GM23338 (cell line): Measurements from ENCODE around the gene RAB3B. TPM values are rescaled to one million over a fixed set of nuclear protein-coding genes. Genes with fewer than 3 reads are reported as not detected.
"Not testable (repeated sequence)": the region's sequence is repeated elsewhere in the genome, so short reads cannot be mapped to it uniquely, and the experiment has no call there.

Source experiments
- ATAC-seq: fragments of 200-7000 bp; cut with Tn5 transposase; 3 replicates; pipeline ENCODE4 v1.9.1; 2020
- DNase-seq: peaks from one replicate; pipeline ENCODE4 v3.0.0-alpha.2; 2015; ENCODE audit warnings: low spot score
- H2AFZ ChIP-seq: fragments of 200-600 bp; sonication (generic); 2 replicates; pipeline ENCODE4 v1.8.0; 2016; ENCODE audit warnings: antibody characterized with exemption, mild to moderate bottlenecking, moderate library complexity
- H3F3A ChIP-seq: fragments of 200-600 bp; sonication (generic); replicated peaks from 2 replicates; pipeline ENCODE4 v1.8.0; 2017; ENCODE audit warnings: antibody characterized with exemption, mixed run types, low read depth
- H3K27ac ChIP-seq: fragments of 200-600 bp; sonication (generic); 2 replicates; pipeline ENCODE4 v1.6.1; 2016; ENCODE audit warnings: low read depth
- H3K27me3 ChIP-seq: fragments of 200-600 bp; sonication (generic); 2 replicates; pipeline ENCODE4 v1.8.0; 2016; ENCODE audit warnings: mild to moderate bottlenecking, mixed run types, moderate library complexity; ENCODE audit not compliant: insufficient read depth
- H3K36me3 ChIP-seq: fragments of 200-600 bp; sonication (generic); 2 replicates; pipeline ENCODE4 v1.8.0; 2016; ENCODE audit warnings: mild to moderate bottlenecking; ENCODE audit not compliant: insufficient read depth
- H3K4me1 ChIP-seq: fragments of 200-600 bp; sonication (generic); 2 replicates; pipeline ENCODE4 v1.8.0; 2016; ENCODE audit warnings: mild to moderate bottlenecking, moderate library complexity; ENCODE audit not compliant: insufficient read depth
- H3K4me2 ChIP-seq: fragments of 200-600 bp; sonication (generic); 2 replicates; pipeline ENCODE4 v1.7.1; 2017; ENCODE audit warnings: mixed run types
- H3K4me3 ChIP-seq: fragments of 200-600 bp; sonication (generic); 2 replicates; pipeline ENCODE4 v1.6.1; 2016; ENCODE audit warnings: mixed run types
- H3K79me2 ChIP-seq: fragments of 200-600 bp; sonication (generic); replicated peaks from 2 replicates; pipeline ENCODE4 v1.8.0; 2017; ENCODE audit warnings: mild to moderate bottlenecking; ENCODE audit not compliant: insufficient read depth
- H3K9me2 ChIP-seq: fragments of 200-600 bp; sonication (generic); 2 replicates; pipeline ENCODE4 v1.8.0; 2017; ENCODE audit not compliant: insufficient read depth
- H4K20me1 ChIP-seq: fragments of 200-600 bp; sonication (generic); replicated peaks from 2 replicates; pipeline ENCODE4 v1.8.0; 2017; ENCODE audit warnings: mild to moderate bottlenecking; ENCODE audit not compliant: insufficient read depth
- H3K27ac Mint-ChIP-seq: 2 replicates; pipeline ENCODE4 v1.8.0; 2020; ENCODE audit warnings: inconsistent platforms, mild to moderate bottlenecking, moderate library complexity, mixed read lengths
- H3K27me3 Mint-ChIP-seq: 3 replicates; pipeline ENCODE4 v1.8.0; 2022; ENCODE audit warnings: low read depth, mild to moderate bottlenecking, moderate library complexity, mixed read lengths, inconsistent platforms; ENCODE audit not compliant: insufficient read depth, poor library complexity
- H3K36me3 Mint-ChIP-seq: 3 replicates; pipeline ENCODE4 v1.8.0; 2021; ENCODE audit warnings: low read depth, mild to moderate bottlenecking, inconsistent platforms, moderate library complexity, mixed read lengths
- H3K4me1 Mint-ChIP-seq: 3 replicates; pipeline ENCODE4 v1.8.0; 2020; ENCODE audit warnings: mild to moderate bottlenecking, inconsistent platforms, mixed read lengths
- H3K4me3 Mint-ChIP-seq: 3 replicates; pipeline ENCODE4 v1.8.0; 2021; ENCODE audit warnings: moderate library complexity, mild to moderate bottlenecking, inconsistent platforms, mixed read lengths
- H3K9me3 Mint-ChIP-seq: 3 replicates; pipeline ENCODE4 v1.8.0; 2020; ENCODE audit warnings: moderate library complexity, mild to moderate bottlenecking, inconsistent platforms, mixed read lengths
- CREB1 ChIP-seq: fragments of 250-450 bp; sonication (Bioruptor Pico); IDR thresholded peaks from 2 replicates; pipeline ENCODE4 v1.5.0; 2020; ENCODE audit warnings: low read depth, mild to moderate bottlenecking, moderate library complexity
- ETS1 ChIP-seq: IDR thresholded peaks from 2 replicates; pipeline ENCODE4 v1.6.1; 2016; ENCODE audit warnings: antibody characterized with exemption
- EZH2 ChIP-seq: fragments of 200-600 bp; sonication (generic); IDR thresholded peaks from one replicate; pipeline ENCODE4 v1.8.0; 2017; ENCODE audit warnings: antibody characterized with exemption, mild to moderate bottlenecking, low read depth; ENCODE audit not compliant: unreplicated experiment
- JUNB ChIP-seq: IDR thresholded peaks from one replicate; pipeline ENCODE4 v1.6.1; 2016; ENCODE audit warnings: antibody characterized with exemption; ENCODE audit not compliant: unreplicated experiment
- POLR2AphosphoS5 ChIP-seq: IDR thresholded peaks from 2 replicates; pipeline ENCODE4 v1.6.1; 2016; ENCODE audit warnings: antibody characterized with exemption, low read depth
- REST ChIP-seq: IDR thresholded peaks from one replicate; pipeline ENCODE4 v1.6.1; 2018; ENCODE audit warnings: antibody characterized with exemption; ENCODE audit not compliant: unreplicated experiment
- ZNF114 ChIP-seq: fragments of 250-450 bp; sonication (Bioruptor Pico); IDR thresholded peaks from 2 replicates; pipeline ENCODE4 v1.5.0; 2020; ENCODE audit warnings: mild to moderate bottlenecking, moderate library complexity
- ZNF462 ChIP-seq: fragments of 250-450 bp; sonication (Bioruptor Pico); IDR thresholded peaks from 2 replicates; pipeline ENCODE4 v1.5.0; 2020; ENCODE audit warnings: mild to moderate bottlenecking, moderate library complexity
- polyA plus RNA-seq: library from polyadenylated mRNA; unstranded; fragments of >200 nt; fragmentation: Nextera tagmentation; extraction: Ambion mirVana; gene quantifications from 2 replicates; pipeline ENCODE4 v1.2.1, GENCODE V29; 2016
- total RNA-seq: library from RNA; depleted of rRNA; stranded (reverse); fragments of >200 nt; shearing (Covaris generic); gene quantifications from 2 replicates; pipeline ENCODE4 v1.2.3, GENCODE V29; 2014

The RAB3B gene
- total and polyA plus RNA-seq, 2 experiments from 2014 or later: 18.3 to 37.9 TPM

- H3K27me3 ChIP-seq, H3K27me3 Mint-ChIP-seq, H3K4me1 Mint-ChIP-seq: not testable (repeated sequence)
Observed at GRCh38 chr1:51894748-51895147, 95.8 kb downstream of the RAB3B start.

GRCh38 chr1:51878616-51879336 is 111.7 kb downstream of the RAB3B start, which contains the start of gene NRDC:
NRDC (minus strand) TSS chr1:51878727; CDS start chr1:51878615, 112 bp downstream.
- Histone ChIP-seq H3K4me3 (peak within 1 kb of the TSS; percentile 97), H4K20me1 (peaks cover 7% of the 10 kb centered on the region; the same call in 1 of the 2 replicates), H3K36me3 (no peaks in the 10 kb centered on the region), H3K4me1 (peaks cover 32% of the 10 kb centered on the region), H3K27ac (peak within 1 kb of the TSS; percentile 94), H3K9me2 (no peaks in the 10 kb centered on the region), H3K27me3 (no peaks in the 10 kb centered on the region), H3K79me2 (peaks cover 46% of the 10 kb centered on the region), H3F3A (peaks cover 4% of the 10 kb centered on the region; the same call in 1 of the 2 replicates), H3K4me2 (peak within 1 kb of the TSS; percentile 89), H2AFZ (peak within 1 kb of the TSS; percentile 3; the same call in 1 of the 2 replicates)
- peak; percentile 95 for TF ChIP-seq CREB1 (CRISPR knock-in tag)
- TF ChIP-seq JUNB: no peak
- TF ChIP-seq ZNF114 (CRISPR knock-in tag): no peak
- TF ChIP-seq EZH2: no peak
- peak; percentile 89 for TF ChIP-seq POLR2AphosphoS5
- TF ChIP-seq ZNF462 (CRISPR knock-in tag): no peak
- peak; percentile 21 for TF ChIP-seq REST
- peak; percentile 39; the same call in 1 of the 2 replicates for TF ChIP-seq ETS1
- ATAC-seq: peak; percentile 87
- Mint-ChIP-seq H3K27me3 (no peaks in the 10 kb centered on the region), H3K4me3 (no peak within 1 kb of the TSS), H3K9me3 (no peaks in the 10 kb centered on the region), H3K4me1 (peaks cover 28% of the 10 kb centered on the region), H3K27ac (no peak within 1 kb of the TSS), H3K36me3 (peaks cover 3% of the 10 kb centered on the region; the same call in 2 of the 3 replicates)
- DNase-seq: peak; percentile 100

More at GRCh38 chr1:51894748-51895147, 95.8 kb downstream of the RAB3B start:
- not testable (repeated sequence) for H3K27ac ChIP-seq, H3K79me2 ChIP-seq, H3K9me3 Mint-ChIP-seq, H3K27ac Mint-ChIP-seq, H2AFZ ChIP-seq, H3K36me3 Mint-ChIP-seq, H3K4me1 ChIP-seq, H3K4me3 Mint-ChIP-seq, H3K36me3 ChIP-seq, H3K4me3 ChIP-seq, H3K9me2 ChIP-seq, DNase-seq, H3K4me2 ChIP-seq, ATAC-seq, H3F3A ChIP-seq, H4K20me1 ChIP-seq
